GM23338 (cell line): ENCODE data around the gene ANP32A. TPM values are rescaled to one million over a fixed set of nuclear protein-coding genes. Genes with fewer than 3 reads are reported as not detected.

Experiments
- ATAC-seq: fragments of 200-7000 bp; cut with Tn5 transposase; 3 replicates; pipeline ENCODE4 v1.9.1; 2020
- DNase-seq: peaks from one replicate; pipeline ENCODE4 v3.0.0-alpha.2; 2015; ENCODE audit warnings: low spot score
- H2AFZ ChIP-seq: fragments of 200-600 bp; sonication (generic); 2 replicates; pipeline ENCODE4 v1.8.0; 2016; ENCODE audit warnings: antibody characterized with exemption, mild to moderate bottlenecking, moderate library complexity
- H3F3A ChIP-seq: fragments of 200-600 bp; sonication (generic); replicated peaks from 2 replicates; pipeline ENCODE4 v1.8.0; 2017; ENCODE audit warnings: antibody characterized with exemption, mixed run types, low read depth
- H3K27ac ChIP-seq: fragments of 200-600 bp; sonication (generic); 2 replicates; pipeline ENCODE4 v1.6.1; 2016; ENCODE audit warnings: low read depth
- H3K27me3 ChIP-seq: fragments of 200-600 bp; sonication (generic); 2 replicates; pipeline ENCODE4 v1.8.0; 2016; ENCODE audit warnings: mild to moderate bottlenecking, mixed run types, moderate library complexity; ENCODE audit not compliant: insufficient read depth
- H3K36me3 ChIP-seq: fragments of 200-600 bp; sonication (generic); 2 replicates; pipeline ENCODE4 v1.8.0; 2016; ENCODE audit warnings: mild to moderate bottlenecking; ENCODE audit not compliant: insufficient read depth
- H3K4me1 ChIP-seq: fragments of 200-600 bp; sonication (generic); 2 replicates; pipeline ENCODE4 v1.8.0; 2016; ENCODE audit warnings: mild to moderate bottlenecking, moderate library complexity; ENCODE audit not compliant: insufficient read depth
- H3K4me2 ChIP-seq: fragments of 200-600 bp; sonication (generic); 2 replicates; pipeline ENCODE4 v1.7.1; 2017; ENCODE audit warnings: mixed run types
- H3K4me3 ChIP-seq: fragments of 200-600 bp; sonication (generic); 2 replicates; pipeline ENCODE4 v1.6.1; 2016; ENCODE audit warnings: mixed run types
- H3K79me2 ChIP-seq: fragments of 200-600 bp; sonication (generic); replicated peaks from 2 replicates; pipeline ENCODE4 v1.8.0; 2017; ENCODE audit warnings: mild to moderate bottlenecking; ENCODE audit not compliant: insufficient read depth
- H3K9me2 ChIP-seq: fragments of 200-600 bp; sonication (generic); 2 replicates; pipeline ENCODE4 v1.8.0; 2017; ENCODE audit not compliant: insufficient read depth
- H4K20me1 ChIP-seq: fragments of 200-600 bp; sonication (generic); replicated peaks from 2 replicates; pipeline ENCODE4 v1.8.0; 2017; ENCODE audit warnings: mild to moderate bottlenecking; ENCODE audit not compliant: insufficient read depth
- H3K27ac Mint-ChIP-seq: 2 replicates; pipeline ENCODE4 v1.8.0; 2020; ENCODE audit warnings: inconsistent platforms, mild to moderate bottlenecking, moderate library complexity, mixed read lengths
- H3K27me3 Mint-ChIP-seq: 3 replicates; pipeline ENCODE4 v1.8.0; 2022; ENCODE audit warnings: low read depth, mild to moderate bottlenecking, moderate library complexity, mixed read lengths, inconsistent platforms; ENCODE audit not compliant: insufficient read depth, poor library complexity
- H3K36me3 Mint-ChIP-seq: 3 replicates; pipeline ENCODE4 v1.8.0; 2021; ENCODE audit warnings: low read depth, mild to moderate bottlenecking, inconsistent platforms, moderate library complexity, mixed read lengths
- H3K4me1 Mint-ChIP-seq: 3 replicates; pipeline ENCODE4 v1.8.0; 2020; ENCODE audit warnings: mild to moderate bottlenecking, inconsistent platforms, mixed read lengths
- H3K4me3 Mint-ChIP-seq: 3 replicates; pipeline ENCODE4 v1.8.0; 2021; ENCODE audit warnings: moderate library complexity, mild to moderate bottlenecking, inconsistent platforms, mixed read lengths
- H3K9me3 Mint-ChIP-seq: 3 replicates; pipeline ENCODE4 v1.8.0; 2020; ENCODE audit warnings: moderate library complexity, mild to moderate bottlenecking, inconsistent platforms, mixed read lengths
- CREB1 ChIP-seq: fragments of 250-450 bp; sonication (Bioruptor Pico); IDR thresholded peaks from 2 replicates; pipeline ENCODE4 v1.5.0; 2020; ENCODE audit warnings: low read depth, mild to moderate bottlenecking, moderate library complexity
- EZH2phosphoT487 ChIP-seq: fragments of 200-600 bp; sonication (generic); IDR thresholded peaks from one replicate; pipeline ENCODE4 v1.8.1; 2018; ENCODE audit warnings: antibody characterized with exemption; ENCODE audit not compliant: unreplicated experiment
- NANOG ChIP-seq: IDR thresholded peaks from 2 replicates; pipeline ENCODE4 v1.6.1; 2016; ENCODE audit warnings: antibody characterized with exemption, borderline replicate concordance
- POLR2AphosphoS5 ChIP-seq: IDR thresholded peaks from 2 replicates; pipeline ENCODE4 v1.6.1; 2016; ENCODE audit warnings: antibody characterized with exemption, low read depth
- STAT1 ChIP-seq: IDR thresholded peaks from one replicate; pipeline ENCODE4 v1.6.1; 2016; ENCODE audit warnings: antibody characterized with exemption; ENCODE audit not compliant: unreplicated experiment
- ZNF114 ChIP-seq: fragments of 250-450 bp; sonication (Bioruptor Pico); IDR thresholded peaks from 2 replicates; pipeline ENCODE4 v1.5.0; 2020; ENCODE audit warnings: mild to moderate bottlenecking, moderate library complexity
- ZNF331 ChIP-seq: fragments of 250-450 bp; sonication (Bioruptor Pico); IDR thresholded peaks from 2 replicates; pipeline ENCODE4 v1.5.0; 2020; ENCODE audit warnings: low read depth, mild to moderate bottlenecking, moderate library complexity
- ZNF462 ChIP-seq: fragments of 250-450 bp; sonication (Bioruptor Pico); IDR thresholded peaks from 2 replicates; pipeline ENCODE4 v1.5.0; 2020; ENCODE audit warnings: mild to moderate bottlenecking, moderate library complexity
- polyA plus RNA-seq: library from polyadenylated mRNA; unstranded; fragments of >200 nt; fragmentation: Nextera tagmentation; extraction: Ambion mirVana; gene quantifications from 2 replicates; pipeline ENCODE4 v1.2.1, GENCODE V29; 2016
- total RNA-seq: library from RNA; depleted of rRNA; stranded (reverse); fragments of >200 nt; shearing (Covaris generic); gene quantifications from 2 replicates; pipeline ENCODE4 v1.2.3, GENCODE V29; 2014

ANP32A gene
- total and polyA plus RNA-seq, 2 experiments from 2014 or later, result 204 to 304 TPM

DNA sequence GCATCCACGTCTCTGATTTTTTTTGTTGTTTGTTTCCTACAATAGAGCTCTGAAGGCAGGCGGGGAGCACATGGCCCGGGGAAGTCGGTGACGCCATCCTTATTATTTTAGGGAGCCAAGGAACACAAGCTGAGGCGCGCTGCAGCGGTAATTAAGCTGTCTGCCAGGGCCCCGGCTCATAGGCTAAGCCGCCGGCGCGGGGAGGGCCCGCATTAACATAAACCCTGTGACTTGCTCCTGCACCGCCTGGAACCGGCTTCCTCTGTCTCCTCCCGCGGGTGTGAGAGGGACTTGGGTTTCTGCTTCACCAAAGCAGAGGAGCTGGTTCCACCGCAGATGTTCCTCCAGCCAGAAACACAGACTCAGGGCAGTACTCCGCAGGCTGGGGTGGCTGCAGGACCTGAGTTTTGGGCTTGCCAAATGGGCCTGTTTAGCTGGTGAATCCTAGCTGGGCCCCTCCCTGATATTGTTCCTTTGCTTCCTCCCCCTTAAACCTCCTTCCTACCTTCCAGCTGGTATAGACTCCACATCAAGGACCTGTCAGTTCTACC, 25.3 kb downstream of the ANP32A start (continued):
- TF ChIP-seq ZNF331 (no peak), ZNF114 (CRISPR knock-in tag) (no peak)

DNA sequence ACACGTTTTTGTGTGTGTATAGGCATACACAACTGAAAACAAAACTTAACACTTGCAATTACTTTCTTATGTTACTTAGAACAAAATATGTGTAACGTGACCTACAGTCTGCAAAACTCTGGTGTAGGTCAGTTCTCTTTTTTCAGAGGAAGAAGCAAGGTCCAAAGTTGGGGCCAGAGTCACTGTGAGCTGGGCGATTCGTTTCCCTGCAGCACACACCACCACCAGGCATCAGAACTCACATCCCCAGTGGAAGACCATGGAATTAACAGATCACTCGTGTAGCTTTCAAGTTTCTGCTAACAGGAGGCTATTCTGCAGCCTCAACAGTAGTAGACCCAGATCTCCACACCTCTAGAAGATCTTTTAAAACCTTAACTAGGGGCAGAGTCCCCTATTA, 25.8 kb downstream of the ANP32A start:
- peaks cover 74% of the 10 kb centered on the region for H4K20me1 ChIP-seq
- H3K9me2 ChIP-seq, result no peaks in the 10 kb centered on the region
- peaks cover 97% of the 10 kb centered on the region for H3K79me2 ChIP-seq
- H3K4me2 ChIP-seq, result no peak overlapping the region
- TF ChIP-seq ZNF462, result no peak
- no peak for TF ChIP-seq NANOG
- no peak for TF ChIP-seq EZH2phosphoT487
- TF ChIP-seq STAT1, result no peak
- TF ChIP-seq POLR2AphosphoS5, result no peak
- TF ChIP-seq CREB1 (CRISPR knock-in tag), result no peak
- no peak for TF ChIP-seq ZNF114 (CRISPR knock-in tag)
- H3K36me3 Mint-ChIP-seq, result peaks cover 35% of the 10 kb centered on the region
- H3K4me1 ChIP-seq, result peaks cover 77% of the 10 kb centered on the region
- DNase-seq, result no peak
- H3K27ac Mint-ChIP-seq, result peak overlapping the region; percentile 77
- no peaks in the 10 kb centered on the region; the same call in 2 of the 3 replicates for H3K9me3 Mint-ChIP-seq
- H3K36me3 ChIP-seq, result no peaks in the 10 kb centered on the region
- H3K4me1 Mint-ChIP-seq, result peaks cover 92% of the 10 kb centered on the region
- no peak overlapping the region for H3K4me3 ChIP-seq
- no peak for ATAC-seq
- no peak overlapping the region for H3K27ac ChIP-seq
- no peak overlapping the region for H2AFZ ChIP-seq
- H3K27me3 Mint-ChIP-seq, result peaks cover 24% of the 10 kb centered on the region
- no peaks in the 10 kb centered on the region for H3K27me3 ChIP-seq
- H3K4me3 Mint-ChIP-seq, result peak overlapping the region; percentile 56
- H3F3A ChIP-seq, result no peaks in the 10 kb centered on the region
